HFF-Myc (cell line): ENCODE results near the gene DNM1L.
A peak's percentile ranks its signal among the peaks of the same experiment; 100 is the strongest.

ENCODE experiments used
- DNase-seq: peaks from one replicate; pipeline ENCODE4 v3.0.0-alpha.2; 2011; ENCODE audit warnings: low read depth; ENCODE audit errors: extremely low read depth
- H3K4me3 ChIP-seq: replicated peaks from 2 replicates; pipeline ENCODE4 v1.5.1; 2011; ENCODE audit warnings: low read depth, mild to moderate bottlenecking, control low read depth, low read length
- CTCF ChIP-seq: IDR thresholded peaks from 2 replicates; pipeline ENCODE4 v1.5.1; 2012; ENCODE audit warnings: mild to moderate bottlenecking, low read depth, low read length, control low read depth; ENCODE audit errors: missing control alignments

The DNM1L gene

DNA sequence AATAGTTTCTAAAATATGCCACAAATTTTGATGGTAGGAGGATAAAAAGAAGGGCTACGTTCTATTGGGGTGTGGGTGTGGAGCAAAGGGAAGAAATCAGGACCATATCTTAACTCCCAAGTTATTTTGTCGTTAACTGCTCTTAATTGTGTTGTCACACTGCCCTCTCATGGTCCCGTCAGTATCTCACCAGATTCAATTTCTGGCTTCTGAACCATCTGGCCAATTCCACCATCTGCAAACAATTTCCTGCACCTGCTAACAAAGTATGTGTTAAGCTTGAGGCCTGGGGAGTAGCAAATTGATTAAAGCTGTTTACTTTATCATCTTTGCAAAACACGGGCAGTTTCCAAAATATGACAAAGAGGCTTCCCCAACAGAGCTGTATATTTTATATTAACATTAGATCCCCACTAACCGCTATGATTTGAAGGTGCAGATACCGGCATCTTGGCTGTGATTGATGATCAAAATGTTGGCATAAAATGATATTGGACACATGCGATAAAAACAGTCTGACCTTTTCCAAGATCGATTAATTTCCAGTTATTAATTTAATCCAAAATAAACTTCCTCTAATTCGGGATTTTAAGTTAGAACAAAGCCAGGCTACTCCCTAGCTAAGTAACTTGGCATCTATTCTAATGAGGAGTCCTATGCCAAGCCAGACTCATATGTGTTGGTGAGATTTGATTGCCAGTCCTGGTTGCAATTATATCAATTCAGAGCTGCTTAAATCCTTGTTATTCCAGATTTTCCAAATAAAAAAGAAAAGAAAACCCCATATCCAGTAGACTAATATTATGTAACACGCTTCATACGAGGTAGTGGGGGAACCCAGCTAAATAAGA, 6.9 kb upstream of the DNM1L start:
- peak; percentile 64 for TF ChIP-seq CTCF
- H3K4me3 ChIP-seq, result no peak overlapping the region
- peak; percentile 94 for DNase-seq

DNA sequence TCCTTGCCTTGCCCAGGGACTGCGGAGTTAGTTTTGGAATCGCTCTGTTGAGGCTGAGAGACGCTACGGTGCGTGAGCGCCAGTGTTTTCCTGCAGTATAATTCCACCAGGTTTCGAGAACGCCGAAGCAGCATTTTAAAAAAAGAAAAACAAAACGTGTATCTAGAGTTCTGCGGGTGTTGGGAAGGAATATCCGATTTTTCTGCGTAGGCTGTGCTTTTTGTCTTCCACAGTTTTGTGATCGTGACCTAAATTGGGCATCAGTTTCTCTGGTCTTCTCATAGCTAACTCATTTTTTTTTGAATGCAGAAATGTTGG, 778 bp downstream of the DNM1L start:
- no peak for DNase-seq
- TF ChIP-seq CTCF, result no peak
- peak overlapping the region; percentile 88 for H3K4me3 ChIP-seq

GRCh38 chr12:32680787-32681186, 1.7 kb downstream of the DNM1L start:
- TF ChIP-seq CTCF, result no peak
- no peak for DNase-seq
- H3K4me3 ChIP-seq, result peak overlapping the region; percentile 88

- no peak for DNase-seq
- TF ChIP-seq CTCF, result no peak
- H3K4me3 ChIP-seq, result 0 out of 2 replicates have a peak overlapping the region, but pooled peaks have one; percentile 88
Observed at GRCh38 chr12:32681272-32681671, 2.2 kb downstream of the DNM1L start.

GRCh38 chr12:32686340-32686739, 7.2 kb downstream of the DNM1L start:
- TF ChIP-seq CTCF, result no peak
- H3K4me3 ChIP-seq, result no peak overlapping the region
- DNase-seq, result no peak

DNA sequence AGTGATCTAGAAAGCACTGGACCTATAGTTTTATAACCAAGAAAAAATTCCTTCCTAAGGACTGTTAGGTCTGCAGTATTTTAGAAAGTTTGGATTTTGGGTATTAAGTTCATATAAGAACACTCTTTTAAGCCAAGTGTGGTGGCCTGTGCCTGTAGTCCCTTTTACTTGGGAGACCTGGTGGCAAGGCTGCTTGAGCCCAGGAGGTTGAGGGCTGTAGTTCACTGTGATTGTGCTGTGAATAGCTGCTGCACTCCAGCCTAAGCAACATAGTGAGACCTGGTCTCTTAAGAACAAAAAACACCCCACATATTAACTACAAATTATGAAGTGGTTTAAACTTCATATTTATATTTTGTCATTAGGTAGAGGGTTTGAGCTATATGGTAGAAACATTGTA, 9.7 kb downstream of the DNM1L start:
- no peak overlapping the region for H3K4me3 ChIP-seq
- TF ChIP-seq CTCF, result no peak
- no peak for DNase-seq

DNA sequence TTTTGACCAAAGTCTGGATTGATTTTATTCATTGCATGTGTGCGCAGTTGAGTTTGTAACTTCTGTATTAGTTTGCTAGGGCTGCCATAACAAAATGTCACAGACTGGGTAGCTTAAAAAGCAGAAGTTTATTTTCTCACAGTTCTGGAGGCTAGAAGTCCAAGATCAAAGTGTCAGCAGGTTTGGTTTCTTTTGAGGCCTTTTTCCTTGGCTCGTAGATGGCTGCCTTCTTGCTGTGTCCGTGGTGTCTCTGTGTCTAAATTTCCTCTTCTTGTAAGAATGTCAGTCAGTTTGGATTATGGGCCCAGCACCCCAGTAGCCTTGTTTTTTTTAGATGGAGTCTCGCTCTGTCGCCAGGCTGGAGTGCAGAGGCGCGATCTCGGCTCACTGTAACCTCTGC, 11.8 kb downstream of the DNM1L start:
- no peak for DNase-seq
- no peak for TF ChIP-seq CTCF
- H3K4me3 ChIP-seq, result no peak overlapping the region
